HG02885 (cell line): ENCODE results near the gene LARGE2.

Source experiments
- ATAC-seq: cut with Tn5 transposase; IDR thresholded peaks from one replicate; pipeline ENCODE4 v1.9.1; 2021; ENCODE audit warnings: mild to moderate bottlenecking; ENCODE audit not compliant: unreplicated experiment, poor library complexity

LARGE2 gene

DNA sequence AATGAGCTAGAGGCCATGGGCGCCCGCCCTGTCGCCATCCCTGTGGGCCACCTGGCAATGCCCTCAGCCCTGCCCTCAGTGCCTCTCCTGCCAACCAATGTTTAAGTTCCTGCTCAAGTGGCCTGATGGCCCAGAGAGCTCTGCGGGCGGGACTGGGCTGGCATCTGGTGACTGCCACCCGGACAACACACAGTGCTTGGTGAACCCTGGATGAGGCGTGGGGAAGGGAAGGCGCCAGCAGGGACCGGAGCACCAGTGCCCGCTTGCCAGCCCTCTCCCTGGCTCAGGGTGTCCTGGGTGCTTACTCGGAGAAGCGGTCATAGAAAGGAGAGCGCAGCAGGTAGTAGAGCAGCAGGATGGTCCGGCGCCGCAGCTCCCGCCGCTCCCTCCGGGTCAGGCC lies 8.9 kb upstream of the LARGE2 start:
- no peak for ATAC-seq

- ATAC-seq, result no peak
These were observed 8.4 kb upstream of the LARGE2 start for GRCh38 chr11:45913942-45914635.

DNA sequence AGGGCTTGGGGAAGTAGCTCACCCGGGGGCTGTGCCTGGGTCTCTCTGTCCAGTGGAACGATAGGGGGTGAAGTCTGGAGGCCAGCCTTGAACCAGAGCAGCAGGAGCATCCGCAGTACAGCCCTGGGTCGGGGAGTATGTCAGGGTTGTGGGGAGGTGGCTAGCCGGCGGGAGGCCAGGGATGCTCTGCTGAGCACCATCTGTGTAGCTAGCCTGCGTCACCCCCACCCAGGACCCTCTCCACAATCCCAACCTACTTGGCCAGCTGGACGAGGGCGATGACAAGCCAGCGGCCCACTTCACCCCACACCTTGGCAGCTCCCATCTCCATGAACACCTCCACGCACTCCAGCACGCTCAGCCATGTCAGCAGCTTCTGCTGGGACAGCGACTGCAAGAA lies 7.0 kb upstream of the LARGE2 start:
- no peak for ATAC-seq

DNA sequence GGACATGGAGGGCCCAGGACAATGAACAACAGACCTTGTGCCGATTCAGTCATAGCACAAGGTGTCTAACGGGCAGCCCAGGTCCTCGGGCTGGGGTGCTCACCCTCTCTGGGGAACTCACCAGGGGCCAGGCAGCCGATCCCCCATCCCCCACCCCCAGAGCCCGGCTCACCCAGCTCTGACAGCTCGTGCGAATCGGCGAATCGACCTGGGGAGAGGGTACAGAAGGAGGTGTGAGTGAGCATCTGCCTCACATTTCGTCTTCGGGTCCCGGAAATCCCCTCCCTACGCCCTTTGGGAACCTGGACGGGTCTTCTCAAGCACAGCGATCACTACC lies 5.2 kb upstream of the LARGE2 start:
- ATAC-seq, result no peak

DNA sequence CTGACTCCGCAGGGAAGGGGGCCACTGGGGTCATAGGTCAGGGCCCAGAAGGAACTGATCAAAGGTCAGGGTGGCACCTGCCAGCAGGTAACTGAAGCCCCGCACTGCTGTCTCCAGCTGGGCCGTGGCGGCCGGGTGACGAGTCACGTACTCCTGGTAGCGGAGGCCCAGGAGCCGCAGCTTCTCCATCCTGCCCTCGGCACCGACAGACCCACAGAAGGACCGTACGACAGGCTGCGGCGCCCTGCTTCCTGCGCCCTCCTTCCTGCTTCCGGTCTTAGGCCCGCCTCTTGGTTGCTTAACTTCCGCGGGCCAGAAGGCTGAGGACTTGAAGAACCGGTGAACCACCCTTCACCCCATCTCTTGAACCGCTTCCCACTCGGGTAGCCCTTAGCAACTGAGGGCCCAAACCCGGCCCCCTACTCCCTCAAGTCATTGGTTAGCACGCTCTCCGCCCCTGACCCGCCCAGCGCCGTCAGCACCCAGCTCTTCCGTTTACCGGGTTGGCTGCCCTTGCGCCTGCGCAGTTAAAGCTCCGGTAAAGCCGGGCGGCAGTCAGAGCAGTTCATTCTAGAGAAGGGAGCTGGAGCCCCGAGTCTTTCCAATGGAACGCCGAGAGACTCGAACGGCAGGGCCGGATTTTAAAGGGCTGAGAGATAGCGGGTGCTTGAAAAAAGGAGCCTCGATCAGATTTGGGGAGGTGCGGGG lies 4.7 kb upstream of the LARGE2 start, which contains the start of gene PEX16:
Gene PEX16, minus strand, starts transcription at position 255 of the 708 bp plus-strand sequence. Its CDS starts 66 bp downstream, at position 189.
- peak; percentile 89 for ATAC-seq

DNA sequence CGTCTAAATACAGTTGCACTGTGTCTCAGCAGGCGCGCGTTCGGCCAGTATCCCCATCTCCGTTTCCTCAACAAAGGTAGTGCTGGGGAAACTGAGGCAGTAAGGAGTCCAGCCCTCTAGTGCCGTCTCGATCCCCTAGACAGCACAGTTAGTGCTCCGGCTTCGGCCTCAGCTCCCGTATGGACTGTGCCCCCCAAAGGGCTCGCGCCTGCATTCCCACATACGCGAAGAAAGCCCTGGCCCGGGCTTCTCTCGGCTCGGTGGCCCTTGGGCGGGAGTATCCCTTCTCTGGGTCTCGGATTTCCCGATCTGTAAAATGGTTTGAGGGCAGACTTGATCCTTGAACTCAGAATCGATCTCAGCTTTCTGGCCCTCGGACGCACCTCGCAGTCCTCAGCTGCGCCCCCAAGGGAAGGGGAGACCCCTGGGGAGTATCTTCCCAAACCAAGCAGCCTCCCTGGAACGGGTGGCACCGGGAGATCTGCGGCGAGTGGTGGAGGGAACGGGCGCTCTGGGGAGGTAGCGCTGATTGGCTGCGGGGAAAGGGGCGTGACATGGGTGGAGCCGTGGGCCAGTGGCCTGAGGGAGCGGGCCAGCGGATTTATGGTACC lies 4.0 kb upstream of the LARGE2 start:
- ATAC-seq, result peak; percentile 50

- ATAC-seq, result no peak
These were observed 3.3 kb upstream of the LARGE2 start for GRCh38 chr11:45918962-45919675.

DNA sequence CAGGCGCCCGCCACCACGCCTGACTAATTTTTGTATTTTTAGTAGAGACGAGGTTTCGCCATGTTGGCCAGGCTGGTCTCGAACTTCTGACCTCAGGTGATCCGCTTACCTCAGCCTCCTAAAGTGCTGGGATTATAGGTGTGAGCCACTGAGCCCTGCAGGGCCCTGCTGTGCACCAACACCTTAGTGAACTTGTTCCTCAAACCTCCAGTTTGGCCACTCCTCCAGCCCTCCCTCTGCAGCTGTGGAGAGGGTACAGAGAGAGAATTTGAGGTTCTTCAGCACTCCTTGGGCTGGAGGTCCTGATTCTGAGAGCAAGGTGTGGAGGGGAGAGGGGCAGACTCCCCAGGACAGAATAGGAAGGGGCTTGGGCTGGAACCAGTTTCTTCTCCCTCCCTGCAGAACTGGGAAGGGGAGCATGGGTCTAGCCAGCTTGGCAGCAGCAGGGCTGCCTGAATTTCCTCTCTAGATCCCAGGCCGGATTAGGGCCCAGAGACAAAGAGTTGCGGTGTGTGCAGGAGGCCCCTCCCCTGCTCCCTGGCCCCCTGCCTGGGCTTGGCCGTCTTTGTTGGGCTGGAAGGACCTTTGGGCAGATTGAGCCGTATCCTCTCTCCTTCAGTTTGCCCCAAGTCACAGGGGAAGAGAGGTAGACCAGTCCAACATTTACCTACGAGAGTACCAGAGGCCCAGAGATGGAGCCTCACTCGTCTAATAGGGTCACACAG lies 2.5 kb upstream of the LARGE2 start:
- no peak for ATAC-seq

DNA sequence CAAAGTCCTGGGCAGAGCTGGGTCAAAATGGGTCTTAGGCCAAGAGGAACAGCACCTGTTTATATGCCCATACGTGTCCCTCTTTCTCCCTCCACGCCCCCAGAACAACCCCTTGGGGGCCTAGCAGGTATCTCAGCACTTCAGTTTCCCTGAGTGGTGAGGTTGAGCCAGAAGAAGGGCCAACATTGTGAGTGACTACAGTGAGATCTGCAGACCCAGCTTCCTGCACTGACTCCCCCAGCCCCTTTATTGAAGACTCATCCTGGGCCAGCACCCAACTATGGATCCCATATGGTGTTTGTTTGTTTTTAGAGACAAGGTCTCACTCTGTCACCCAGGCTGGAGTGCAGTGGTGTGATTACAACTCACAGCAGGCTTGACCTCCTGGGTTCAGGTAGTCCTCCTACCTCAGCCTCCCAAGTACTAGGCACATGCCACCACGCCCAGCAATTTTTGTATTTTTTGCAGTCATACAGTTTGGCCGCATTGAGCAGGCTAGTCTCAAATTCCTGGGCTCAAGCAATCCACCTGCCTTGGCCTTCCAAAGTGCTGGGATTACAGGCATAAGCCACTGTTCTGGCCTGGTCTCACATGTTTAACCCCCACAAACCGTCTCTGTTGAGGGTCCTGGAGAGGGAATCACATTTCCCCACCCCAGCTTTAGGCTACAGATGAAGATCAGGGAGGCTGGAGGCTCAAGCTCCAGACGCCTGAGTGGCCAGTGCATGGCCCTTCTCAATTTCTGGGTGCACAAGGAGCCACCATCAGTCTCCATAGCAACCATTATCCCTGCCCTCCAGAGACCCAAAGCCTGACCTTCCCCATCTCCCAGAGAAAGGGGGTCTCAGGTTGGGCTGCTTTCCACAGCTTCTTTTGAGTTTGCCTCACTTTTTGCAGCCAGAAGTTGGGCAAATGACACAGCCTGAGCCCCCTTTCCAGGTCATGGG lies 1.7 kb upstream of the LARGE2 start:
- ATAC-seq, result no peak

DNA sequence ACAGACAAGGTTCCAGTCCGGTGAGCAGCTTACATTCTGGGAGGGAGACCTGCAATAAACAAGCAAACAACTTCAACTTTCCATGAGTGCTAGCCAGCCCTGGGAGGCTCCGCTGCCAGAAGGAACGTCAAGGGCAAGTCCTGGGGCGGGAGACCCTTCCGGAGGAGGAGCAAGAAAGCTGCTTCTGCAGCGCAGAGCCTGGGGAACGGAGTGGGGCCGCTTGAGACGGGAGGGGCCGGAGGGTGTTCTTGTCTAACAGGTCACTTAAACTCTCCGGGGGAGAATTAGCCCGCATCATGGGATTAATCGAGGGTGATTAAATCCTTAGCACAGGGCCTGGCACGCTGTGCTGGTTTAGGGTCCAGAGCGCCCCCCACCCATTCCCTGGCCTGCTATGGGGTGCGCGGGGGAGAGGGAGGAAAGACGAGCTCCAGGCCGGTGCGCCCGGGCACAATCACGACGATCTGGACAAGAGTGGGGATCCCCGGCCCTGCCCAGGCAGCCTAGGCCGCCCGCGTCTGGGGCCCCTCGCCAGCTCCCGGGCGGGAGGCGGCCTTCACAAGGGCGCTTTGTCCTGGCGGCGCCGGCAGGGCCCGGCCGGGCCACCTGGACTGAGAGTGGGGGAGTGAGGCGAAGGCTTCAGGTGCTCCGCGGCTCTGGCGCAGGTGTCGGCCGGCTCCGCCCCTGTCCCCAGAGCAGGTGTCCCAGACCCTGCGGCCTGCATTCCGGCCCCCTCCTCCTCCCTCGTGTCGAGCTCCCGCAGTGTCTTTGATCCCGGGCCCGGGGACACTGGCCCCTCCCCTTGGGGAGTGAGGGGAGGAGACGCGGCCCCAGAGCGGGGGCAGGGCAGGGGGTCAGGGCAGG lies 663 bp upstream of the LARGE2 start:
- no peak for ATAC-seq

DNA sequence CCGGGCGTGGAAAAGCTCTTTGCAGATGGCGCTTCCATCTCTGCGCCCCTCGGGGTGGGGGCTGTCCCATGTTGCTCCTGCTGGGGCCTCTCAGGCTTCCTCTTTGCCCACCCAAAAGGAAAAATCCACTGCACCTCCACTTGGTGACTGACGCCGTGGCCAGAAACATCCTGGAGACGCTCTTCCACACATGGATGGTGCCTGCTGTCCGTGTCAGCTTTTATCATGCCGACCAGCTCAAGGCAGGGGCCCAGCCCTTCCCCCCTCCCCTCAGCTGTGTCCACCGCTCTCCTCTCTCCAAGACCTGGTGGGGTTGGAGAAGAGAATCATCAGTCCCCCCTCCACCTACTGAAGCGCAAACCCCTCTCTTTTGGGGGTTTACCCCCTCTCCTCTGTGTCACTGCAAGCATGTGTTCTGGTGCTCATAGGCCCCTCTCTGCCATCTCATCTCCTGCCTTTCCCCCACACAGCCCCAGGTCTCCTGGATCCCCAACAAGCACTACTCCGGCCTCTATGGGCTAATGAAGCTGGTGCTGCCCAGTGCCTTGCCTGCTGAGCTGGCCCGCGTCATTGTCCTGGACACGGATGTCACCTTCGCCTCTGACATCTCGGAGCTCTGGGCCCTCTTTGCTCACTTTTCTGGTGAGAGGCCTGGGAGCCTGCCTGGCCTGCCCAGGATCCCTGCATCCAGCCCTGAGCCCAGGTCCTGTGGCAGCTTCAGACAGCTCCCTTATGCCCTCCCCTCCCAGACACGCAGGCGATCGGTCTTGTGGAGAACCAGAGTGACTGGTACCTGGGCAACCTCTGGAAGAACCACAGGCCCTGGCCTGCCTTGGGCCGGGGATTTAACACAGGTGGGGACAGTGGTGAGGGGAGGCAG lies 1.8 kb downstream of the LARGE2 start:
- ATAC-seq, result no peak

DNA sequence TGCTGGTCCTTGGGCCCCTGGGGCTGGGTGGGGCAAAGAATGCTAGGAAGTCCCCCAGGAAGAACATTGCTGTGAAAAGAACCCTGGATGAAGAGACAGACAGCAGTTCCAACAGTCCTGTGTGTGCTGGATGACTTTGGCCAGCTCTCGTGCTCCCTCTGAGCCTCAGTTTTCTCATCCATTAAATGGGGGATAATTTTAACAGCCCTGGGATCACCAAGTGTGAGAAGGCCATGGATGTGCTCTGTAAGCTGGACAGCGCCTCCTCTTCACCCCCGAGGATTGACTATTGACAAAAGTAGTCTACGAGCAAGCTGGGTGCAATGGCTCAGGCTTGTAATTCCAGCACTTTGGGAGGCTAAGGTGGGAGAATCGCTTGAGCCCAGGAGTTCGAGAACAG lies 2.5 kb downstream of the LARGE2 start:
- no peak for ATAC-seq

DNA sequence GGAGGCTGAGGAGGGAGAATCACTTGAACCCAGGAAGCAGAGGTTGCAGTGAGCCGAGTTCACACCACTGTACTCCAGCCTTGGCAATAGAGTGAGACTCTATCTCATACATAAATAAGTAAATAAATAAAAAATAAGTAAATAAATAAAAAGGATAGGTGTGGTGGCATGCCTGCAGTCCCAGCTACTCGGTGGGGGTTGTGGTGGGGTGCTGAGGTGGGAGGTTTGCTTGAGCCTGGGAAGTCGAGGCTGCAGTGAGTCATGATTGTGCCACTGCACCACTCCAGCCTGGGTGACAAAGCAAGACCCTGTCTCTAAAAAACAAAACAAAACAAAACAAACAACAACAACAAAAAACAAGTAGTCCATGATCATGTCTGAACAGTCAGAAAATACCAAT lies 3.1 kb downstream of the LARGE2 start:
- ATAC-seq, result no peak

DNA sequence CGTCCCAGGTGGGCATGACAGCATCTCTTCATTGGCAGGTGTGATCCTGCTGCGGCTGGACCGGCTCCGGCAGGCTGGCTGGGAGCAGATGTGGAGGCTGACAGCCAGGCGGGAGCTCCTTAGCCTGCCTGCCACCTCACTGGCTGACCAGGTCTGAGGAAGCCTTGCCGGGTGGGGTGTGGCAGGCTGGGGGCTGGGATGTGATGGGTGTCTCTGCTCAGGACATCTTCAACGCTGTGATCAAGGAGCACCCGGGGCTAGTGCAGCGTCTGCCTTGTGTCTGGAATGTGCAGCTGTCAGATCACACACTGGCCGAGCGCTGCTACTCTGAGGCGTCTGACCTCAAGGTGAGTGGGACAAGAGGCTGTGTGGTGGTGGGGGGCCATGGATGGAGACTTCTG lies 3.5 kb downstream of the LARGE2 start:
- ATAC-seq, result no peak

GRCh38 chr11:45926536-45927331 lies 4.3 kb downstream of the LARGE2 start:
- no peak for ATAC-seq

DNA sequence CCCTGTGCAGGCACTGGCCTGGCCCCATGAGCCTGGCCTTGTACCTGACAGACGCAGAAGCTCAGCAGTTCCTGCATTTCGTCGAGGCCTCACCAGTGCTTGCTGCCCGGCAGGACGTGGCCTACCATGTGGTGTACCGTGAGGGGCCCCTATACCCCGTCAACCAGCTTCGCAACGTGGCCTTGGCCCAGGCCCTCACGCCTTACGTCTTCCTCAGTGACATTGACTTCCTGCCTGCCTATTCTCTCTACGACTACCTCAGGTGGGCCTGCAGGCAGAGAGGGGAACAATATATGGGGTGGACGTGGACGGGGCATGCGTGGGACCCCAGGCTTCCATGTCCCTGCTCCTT lies 4.9 kb downstream of the LARGE2 start:
- no peak for ATAC-seq
